Endometrium (tissue), 2 donors: ENCODE results near the gene EXOC4.

Source experiments
- FAIRE-seq: peaks from 2 replicates; lab custom pipeline; 2012; peaks lifted over from hg19 to GRCh38; lab: Jason Lieb, UNC
- donor health status: control.
- donor health status: control.

Gene EXOC4

GRCh38 chr7:133428876-133429275, 176.0 kb downstream of the EXOC4 start:
- FAIRE-seq: no peak

GRCh38 chr7:133429371-133429770, 176.5 kb downstream of the EXOC4 start:
- FAIRE-seq: no peak

DNA sequence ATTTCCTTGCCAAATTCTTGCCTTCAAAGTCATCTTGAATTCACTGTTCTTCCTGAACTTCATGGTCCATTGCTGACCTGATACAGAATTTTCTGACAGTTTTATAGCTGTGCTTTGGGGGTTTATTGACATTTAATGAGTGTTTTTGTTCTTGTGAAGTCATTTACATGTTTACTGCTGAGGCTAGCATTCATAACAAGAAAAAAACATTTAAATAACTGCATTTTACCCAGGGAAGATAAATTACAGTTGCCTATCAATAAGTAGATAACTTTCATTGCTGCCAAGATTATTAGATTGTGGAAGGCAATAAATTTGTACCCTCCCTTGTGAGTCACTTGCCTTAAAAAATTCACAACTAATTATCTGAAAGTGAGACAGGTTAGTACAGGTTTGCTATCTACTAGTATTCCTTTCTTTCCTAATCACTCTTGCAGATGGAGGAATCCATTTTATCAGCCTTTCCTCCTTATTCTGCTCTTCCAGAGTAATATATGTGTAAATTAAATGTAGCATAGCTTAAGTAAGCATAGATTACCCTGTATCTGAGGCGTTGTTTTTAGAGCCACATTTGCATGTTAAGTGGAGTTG, 178.4 kb downstream of the EXOC4 start:
- no peak for FAIRE-seq

GRCh38 chr7:133433165-133433812, 180.4 kb downstream of the EXOC4 start:
- no peak for FAIRE-seq

DNA sequence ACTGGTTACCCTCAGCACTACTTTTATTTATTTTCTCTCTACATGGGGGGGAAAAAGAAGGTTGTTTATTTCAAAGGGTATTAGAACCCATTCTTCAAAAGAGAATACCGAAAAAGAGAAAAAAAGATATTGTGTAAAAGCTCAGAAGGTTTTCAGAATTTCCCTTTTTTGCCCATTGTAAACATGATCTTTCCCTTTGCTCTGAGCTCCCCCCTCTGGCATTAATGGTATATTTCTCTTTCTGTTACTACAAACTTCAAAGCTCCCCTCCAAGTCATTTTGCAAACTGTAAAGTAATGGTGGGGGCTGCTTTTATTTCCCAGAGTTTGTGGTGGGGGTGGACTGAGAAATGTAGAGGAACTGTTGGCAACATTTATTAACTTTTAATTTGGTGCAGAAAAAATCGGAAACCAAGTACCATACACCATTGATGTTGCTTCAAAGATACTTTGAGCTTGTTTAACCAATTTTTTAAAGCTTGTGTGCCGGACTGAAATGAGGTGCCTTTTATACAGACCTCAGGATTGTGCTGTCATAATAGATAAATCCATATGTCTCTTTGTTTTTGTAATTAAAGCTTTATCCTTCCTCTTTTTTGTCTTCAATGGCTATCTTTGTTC, 181.5 kb downstream of the EXOC4 start:
- FAIRE-seq: no peak

GRCh38 chr7:133436014-133436428, 183.1 kb downstream of the EXOC4 start:
- no peak for FAIRE-seq

DNA sequence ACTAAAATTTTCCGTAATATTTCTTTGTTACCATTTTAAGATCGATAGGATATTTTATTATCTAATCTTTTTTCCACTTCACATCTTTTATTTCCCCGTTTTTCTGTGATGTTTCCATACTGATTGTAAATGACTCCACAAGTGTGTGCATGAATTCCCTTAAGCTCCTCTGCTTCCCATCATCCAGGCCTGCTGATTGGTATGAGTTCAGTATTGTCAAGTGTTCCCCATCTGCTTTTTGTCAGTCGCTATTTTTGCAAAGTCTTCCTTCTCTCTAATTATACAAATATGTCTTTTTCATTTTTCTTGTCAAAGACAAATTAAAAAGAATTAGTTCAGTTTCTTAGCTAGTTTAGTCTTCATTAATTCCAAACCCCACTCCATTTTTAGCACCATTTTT, 184.7 kb downstream of the EXOC4 start:
- FAIRE-seq: no peak

DNA sequence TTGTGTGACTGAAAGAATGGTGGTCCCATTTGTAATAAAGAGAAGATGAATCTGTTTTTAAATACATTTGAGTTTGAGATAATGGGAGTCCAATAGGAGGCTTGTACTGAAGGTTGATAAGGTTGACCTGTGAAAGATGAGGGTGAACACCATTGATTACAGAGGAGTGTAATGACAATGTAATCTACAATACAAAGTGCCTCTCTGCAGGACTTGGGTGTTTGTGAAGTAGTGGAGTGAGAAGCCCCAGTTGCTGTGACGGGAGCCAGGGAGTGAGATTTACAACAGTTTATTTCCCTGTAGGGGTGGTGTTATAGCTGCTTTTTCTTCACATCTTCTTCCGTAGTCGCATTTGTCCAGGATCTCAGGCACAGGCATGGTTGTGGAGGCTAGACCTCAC, 189.9 kb downstream of the EXOC4 start:
- FAIRE-seq: no peak

GRCh38 chr7:133445617-133446016, 192.7 kb downstream of the EXOC4 start:
- FAIRE-seq: no peak

- FAIRE-seq: no peak
These were observed 195.1 kb downstream of the EXOC4 start for GRCh38 chr7:133448012-133448411.

GRCh38 chr7:133452577-133452976, 199.7 kb downstream of the EXOC4 start:
- FAIRE-seq: no peak

- no peak for FAIRE-seq
These were observed 205.8 kb downstream of the EXOC4 start for GRCh38 chr7:133458688-133459087.

DNA sequence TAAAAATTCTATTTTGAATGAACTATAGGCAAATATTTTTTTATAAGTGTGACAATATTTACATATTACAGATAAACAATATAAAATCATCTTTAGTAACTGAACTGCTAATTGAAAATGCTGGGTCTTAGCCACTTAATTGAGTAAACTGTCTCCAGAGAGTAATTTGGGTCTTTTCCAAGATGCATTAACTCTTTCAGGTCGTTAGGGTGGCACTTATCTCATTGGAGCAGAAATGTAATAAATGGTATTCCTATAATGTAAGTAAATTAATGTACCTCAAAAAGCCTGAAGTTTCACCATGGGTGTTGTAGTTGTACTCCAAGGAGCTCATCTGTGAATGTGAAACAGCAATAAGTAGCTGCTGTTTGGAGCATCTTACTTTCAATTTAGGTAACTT, 208.5 kb downstream of the EXOC4 start:
- no peak for FAIRE-seq

DNA sequence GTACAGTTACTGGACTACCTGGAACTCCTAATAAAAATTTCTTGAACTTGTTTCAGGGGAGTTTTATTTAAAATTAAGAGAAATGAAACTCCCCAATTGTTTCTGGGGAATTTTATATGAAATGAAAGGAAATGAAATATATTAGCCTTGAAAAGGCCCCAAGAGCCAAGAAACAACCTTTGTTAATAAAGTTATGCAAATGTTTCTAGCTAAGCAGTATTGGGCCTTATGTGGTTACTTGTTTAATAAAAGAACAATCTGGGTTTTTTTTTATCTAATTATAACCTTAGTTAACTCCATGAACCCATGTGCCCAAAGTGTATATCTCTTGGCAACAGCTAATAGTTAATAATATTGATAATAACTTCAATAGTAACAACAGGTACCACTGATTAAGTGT, 222.8 kb downstream of the EXOC4 start:
- no peak for FAIRE-seq

DNA sequence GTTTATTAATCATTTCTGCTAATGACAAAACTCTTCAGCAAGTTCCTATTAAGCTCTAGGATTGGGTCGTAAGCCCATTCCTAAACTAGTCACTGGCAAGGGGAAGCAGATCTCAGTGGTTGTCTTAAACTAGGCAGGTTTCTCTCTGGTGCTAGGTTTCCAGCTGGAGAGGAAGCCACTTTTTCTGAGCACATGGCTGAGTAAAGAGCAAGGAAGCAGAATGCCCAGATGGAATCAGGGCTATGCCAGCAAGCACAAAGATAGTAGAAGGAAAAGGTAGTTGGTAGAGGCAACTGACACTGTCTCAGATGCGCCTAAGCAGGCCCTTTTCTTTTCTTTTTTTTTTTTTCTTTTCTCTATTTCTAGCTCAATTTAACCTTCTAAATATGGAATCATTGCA, 224.9 kb downstream of the EXOC4 start:
- no peak for FAIRE-seq

DNA sequence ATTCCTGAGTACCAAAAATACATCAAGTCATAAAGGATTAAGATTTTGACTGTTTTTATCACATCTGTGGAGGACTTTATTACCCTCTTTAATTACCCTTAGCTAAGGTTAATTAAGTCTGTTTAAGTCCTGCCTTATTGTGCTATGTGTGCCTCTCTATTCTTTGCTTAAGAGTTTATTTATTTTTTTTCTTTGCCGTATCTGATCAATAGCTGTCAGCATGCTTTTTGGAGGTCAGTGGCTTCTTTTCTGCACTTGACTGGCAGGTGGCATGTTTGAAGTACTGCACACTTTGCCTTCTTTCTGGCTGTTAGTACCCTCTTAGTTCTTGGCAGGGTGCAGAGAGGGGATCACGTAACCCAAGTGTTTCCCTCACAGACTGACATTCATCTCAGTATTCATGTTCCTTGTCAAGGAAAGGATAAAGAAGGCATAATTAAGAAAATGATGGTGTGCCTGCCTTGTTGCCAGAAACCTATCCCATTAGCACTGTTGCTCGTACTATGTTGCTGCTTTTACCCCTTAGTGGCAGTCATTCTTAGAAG, 225.8 kb downstream of the EXOC4 start:
- no peak for FAIRE-seq

- no peak for FAIRE-seq
These were observed 226.7 kb downstream of the EXOC4 start for GRCh38 chr7:133479456-133480065.

DNA sequence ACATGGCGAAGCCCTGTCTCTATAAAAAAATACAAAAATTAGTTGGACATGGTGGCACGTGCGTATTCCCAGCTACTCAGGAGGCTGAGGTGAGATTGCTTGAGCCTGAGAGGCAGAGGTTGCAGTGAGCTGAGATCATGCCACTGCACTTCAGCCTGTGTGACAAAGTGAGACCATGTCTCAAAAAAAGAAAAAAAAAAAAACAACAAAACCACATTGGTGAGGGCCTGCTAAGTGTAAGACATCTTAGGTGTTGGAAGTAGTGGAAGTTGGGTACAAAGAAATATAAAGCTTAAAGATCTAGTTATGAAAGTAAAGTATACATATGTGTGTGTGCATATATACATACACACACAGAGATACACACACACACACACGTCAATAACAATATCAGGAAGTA, 228.0 kb downstream of the EXOC4 start:
- no peak for FAIRE-seq

DNA sequence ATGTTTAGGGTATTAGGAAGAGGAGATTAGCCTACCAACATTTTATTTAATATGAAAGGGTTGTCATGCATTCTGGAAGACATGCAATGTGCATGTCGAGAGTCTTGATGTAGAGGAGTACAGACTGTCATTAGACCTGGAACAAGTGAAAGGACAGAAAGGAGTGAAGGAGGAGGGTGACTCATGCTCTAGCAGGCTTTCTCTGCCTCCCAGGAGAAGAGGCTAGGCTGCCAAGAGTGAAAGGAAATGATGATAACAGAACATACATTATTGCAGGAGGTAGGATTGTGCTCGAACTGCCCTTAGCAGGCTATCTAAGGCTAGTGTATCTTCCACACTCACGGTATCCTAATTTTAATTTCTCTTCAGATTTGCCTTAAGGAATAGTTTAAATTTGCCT, 228.8 kb downstream of the EXOC4 start:
- no peak for FAIRE-seq

- FAIRE-seq: no peak
These were observed 229.7 kb downstream of the EXOC4 start for GRCh38 chr7:133482599-133482998.

DNA sequence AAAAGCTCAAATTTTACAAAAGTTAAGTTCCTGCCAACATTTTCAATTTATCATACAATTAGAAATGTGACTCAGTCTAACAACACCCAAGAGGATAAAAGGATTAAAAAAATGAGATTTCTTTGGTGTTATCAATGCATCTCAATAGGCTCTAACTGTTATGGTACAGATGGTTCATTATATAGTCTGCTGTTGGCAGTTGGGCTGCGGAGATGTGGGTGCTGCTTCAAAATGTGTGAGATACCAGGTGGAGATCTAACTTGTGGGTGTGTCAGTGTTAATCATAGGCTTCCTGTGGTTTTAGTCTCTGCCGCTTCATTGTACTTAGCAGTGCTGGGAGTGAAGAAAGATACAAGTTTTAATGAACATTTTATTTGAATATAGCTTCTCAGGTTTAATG, 231.2 kb downstream of the EXOC4 start:
- FAIRE-seq: no peak

GRCh38 chr7:133489906-133490305, 237.0 kb downstream of the EXOC4 start:
- FAIRE-seq: no peak

DNA sequence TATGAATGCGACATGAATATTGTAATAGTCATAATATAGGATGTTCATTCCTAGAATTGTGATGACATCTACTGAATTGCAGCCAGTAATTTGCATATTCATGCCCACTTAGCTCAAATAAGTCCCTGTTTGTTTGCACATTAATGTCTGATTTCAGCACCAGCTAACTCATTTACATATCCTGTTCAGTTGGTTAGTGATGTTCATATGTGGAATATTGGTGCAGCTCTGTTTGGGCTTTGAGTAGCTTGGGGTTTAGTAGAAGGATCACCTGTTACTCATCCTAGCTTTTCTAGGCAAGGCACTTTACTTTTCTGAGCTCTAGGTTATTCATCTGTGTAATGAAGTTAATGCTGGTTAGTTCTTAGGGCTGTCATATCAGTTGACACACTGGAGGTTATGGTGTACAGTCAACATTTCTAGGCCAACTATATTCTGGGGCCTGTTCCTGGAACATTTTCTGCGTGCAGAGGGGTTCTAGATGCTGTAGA, 238.4 kb downstream of the EXOC4 start:
- FAIRE-seq: no peak
